T-helper 1 cell treated with Interleukin-12 subunit alpha and Interleukin-12 subunit beta and Interleukin-4 antibody, amounts not matched to agents 30 μg/mL and 1 μg/mL, for 36 hours (primary cell): ENCODE results near the gene MPPED2.

Source experiments
- H3K27ac Mint-ChIP-seq: one replicate; pipeline ENCODE4 v1.8.0; 2021; ENCODE audit warnings: mild to moderate bottlenecking, mixed read lengths
- H3K27me3 Mint-ChIP-seq: one replicate; pipeline ENCODE4 v1.8.0; 2021; ENCODE audit warnings: low read depth, mixed read lengths
- H3K36me3 Mint-ChIP-seq: one replicate; pipeline ENCODE4 v1.8.0; 2021; ENCODE audit warnings: low read depth, mixed read lengths
- H3K4me1 Mint-ChIP-seq: one replicate; pipeline ENCODE4 v1.8.0; 2021; ENCODE audit warnings: low read depth, mixed read lengths
- H3K4me3 Mint-ChIP-seq: one replicate; pipeline ENCODE4 v1.8.0; 2021; ENCODE audit warnings: mild to moderate bottlenecking, moderate library complexity, mixed read lengths
- H3K9me3 Mint-ChIP-seq: one replicate; pipeline ENCODE4 v1.8.0; 2021; ENCODE audit warnings: mixed read lengths

Gene MPPED2

DNA sequence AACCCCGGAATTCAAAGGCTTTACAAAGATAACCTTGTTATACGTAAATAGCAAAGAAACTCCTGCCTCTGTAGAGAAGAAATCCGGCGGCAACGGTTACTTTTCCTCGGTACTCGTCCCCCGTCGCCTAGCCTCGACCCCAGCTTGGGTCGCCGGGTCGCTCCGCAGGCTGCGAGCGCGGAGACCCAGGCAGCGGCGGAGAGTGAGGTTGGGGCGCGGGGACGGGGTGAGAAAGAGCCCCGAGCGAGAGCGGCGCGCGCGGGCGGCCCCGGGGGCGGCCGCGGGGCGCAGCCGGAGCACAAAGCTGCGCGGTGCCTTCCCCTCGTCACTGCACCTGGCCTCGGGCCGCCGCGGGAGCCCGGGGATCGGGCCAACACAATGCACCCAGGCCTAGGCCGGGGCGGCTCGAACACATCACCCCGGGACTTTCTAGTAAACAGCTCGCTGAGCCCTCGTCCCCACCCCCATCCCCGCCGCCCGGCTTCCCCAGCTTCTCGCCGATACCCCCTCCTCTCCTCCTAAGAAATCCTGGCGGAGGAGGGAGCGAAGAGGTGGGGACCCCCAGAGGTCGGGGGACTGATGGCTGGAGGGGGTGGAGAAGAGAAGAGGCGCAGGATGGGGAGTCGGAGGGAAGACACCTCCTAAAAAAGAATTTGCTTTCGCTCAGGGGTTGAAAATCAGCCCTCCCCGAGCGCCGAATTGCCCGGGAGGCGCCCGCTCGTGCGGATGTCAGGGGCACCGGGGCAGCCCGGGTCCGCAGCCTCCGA lies 845 bp downstream of the MPPED2 start:
- peak overlapping the region; percentile 56 for H3K4me3 Mint-ChIP-seq
- H3K36me3 Mint-ChIP-seq, result peaks cover 1% of the 10 kb centered on the region
- H3K27me3 Mint-ChIP-seq, result peaks cover 71% of the 10 kb centered on the region
- H3K27ac Mint-ChIP-seq, result no peak overlapping the region
- no peaks in the 10 kb centered on the region for H3K9me3 Mint-ChIP-seq
- peaks cover 5% of the 10 kb centered on the region for H3K4me1 Mint-ChIP-seq

DNA sequence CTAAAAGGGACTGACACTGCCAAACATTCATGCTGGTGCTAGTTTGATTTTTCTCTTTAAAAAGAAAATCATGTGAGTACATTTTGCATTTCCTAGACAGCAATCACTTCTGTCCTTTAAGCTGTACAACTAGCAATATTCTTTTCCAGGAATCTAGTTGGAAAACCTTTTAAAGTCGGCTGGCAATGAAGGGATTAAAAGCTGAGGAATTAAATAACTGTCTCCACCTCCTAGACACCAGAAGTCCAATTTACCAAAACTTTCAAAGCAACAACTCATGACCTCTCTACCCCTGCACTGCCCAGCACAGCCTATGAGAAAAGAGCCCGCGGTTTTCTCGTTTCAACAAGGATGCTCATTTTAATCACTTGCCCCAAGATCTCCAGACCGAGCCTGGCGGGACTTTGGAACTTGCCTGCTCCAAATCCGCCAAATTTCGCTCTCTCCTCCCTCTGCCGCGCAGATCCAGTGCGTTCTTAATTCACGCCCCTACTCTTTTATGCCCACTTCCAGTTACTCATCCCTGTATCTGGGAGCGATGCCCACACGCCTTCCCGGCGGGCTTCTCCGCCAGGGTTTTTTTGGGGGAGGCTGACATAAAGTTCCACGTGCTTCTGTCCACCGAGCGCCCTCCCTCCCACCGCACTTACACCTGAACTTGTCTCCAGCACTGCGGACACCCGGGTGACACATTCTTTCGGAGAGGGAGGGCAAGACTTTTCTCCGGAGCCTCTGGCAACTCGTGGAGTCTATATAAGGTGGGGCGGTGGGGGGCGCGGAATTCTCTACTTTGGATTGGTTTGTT lies 2.5 kb downstream of the MPPED2 start:
- Mint-ChIP-seq H3K9me3 (no peaks in the 10 kb centered on the region), H3K36me3 (peaks cover 1% of the 10 kb centered on the region), H3K4me3 (no peak overlapping the region), H3K27ac (no peak overlapping the region), H3K27me3 (peaks cover 64% of the 10 kb centered on the region), H3K4me1 (peaks cover 5% of the 10 kb centered on the region)

DNA sequence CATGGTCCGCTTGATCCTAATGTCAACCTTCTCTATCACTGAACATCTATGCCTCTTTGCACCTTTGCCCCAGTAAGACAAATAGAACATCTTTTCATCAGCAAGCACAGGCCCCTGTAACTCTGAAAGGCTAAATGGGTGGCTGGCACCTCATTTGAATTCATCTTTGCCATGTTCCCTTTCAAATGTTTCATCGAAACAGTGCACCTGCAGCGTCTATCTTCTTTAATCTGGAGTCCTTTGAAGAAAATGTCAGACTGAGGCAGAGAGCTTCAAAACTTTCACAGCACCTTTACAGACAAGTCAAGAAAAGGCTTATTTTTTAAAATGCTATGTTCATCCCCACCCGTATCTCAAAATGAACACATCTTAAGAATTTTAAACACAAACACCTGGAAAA lies 3.4 kb downstream of the MPPED2 start:
- Mint-ChIP-seq H3K9me3 (no peaks in the 10 kb centered on the region), H3K27ac (no peak overlapping the region), H3K27me3 (peaks cover 55% of the 10 kb centered on the region), H3K4me1 (peaks cover 5% of the 10 kb centered on the region), H3K4me3 (no peak overlapping the region), H3K36me3 (peaks cover 1% of the 10 kb centered on the region)

DNA sequence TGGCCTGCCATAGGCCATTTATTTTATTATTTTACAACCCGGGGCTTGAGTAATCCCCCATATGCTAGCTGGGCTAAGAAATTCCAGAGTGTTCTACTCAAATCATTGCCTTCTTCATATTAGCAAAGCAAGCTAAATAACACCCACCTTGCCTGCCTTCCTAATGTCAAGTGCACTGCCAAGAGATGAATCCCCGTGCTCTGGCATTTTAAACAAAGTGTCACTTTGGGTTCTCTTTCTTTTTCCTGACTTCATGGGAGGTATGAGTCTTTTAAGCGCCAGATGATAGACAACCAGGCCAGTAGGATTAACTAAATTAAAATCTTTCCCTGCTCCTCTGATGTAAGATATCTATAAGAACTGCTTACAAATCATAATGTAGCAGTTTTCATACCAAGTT lies 4.5 kb downstream of the MPPED2 start:
- Mint-ChIP-seq H3K27me3 (peaks cover 45% of the 10 kb centered on the region), H3K27ac (no peak overlapping the region), H3K4me1 (peaks cover 3% of the 10 kb centered on the region), H3K9me3 (no peaks in the 10 kb centered on the region), H3K36me3 (no peaks in the 10 kb centered on the region), H3K4me3 (no peak overlapping the region)

DNA sequence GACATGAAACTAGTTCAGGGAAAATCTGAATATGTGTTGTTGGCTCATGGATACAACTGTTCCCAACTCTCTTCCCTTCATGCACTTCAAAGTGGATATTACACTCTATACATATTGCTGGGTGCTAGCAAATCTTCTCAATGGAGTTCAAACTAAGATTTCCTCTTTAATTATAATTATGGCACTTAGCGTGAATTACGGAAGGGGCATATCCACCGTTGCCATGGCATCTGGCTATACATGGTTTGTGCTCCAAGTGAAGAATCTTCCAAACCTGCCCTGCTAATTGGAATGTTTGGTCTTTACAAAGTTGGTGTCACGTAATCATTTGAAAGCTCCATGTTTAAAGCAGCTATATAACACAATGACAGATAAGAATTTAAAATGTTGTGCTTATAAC lies 5.6 kb downstream of the MPPED2 start:
- Mint-ChIP-seq H3K27me3 (peaks cover 39% of the 10 kb centered on the region), H3K4me1 (peaks cover 3% of the 10 kb centered on the region), H3K36me3 (no peaks in the 10 kb centered on the region), H3K4me3 (no peak overlapping the region), H3K9me3 (no peaks in the 10 kb centered on the region), H3K27ac (no peak overlapping the region)

DNA sequence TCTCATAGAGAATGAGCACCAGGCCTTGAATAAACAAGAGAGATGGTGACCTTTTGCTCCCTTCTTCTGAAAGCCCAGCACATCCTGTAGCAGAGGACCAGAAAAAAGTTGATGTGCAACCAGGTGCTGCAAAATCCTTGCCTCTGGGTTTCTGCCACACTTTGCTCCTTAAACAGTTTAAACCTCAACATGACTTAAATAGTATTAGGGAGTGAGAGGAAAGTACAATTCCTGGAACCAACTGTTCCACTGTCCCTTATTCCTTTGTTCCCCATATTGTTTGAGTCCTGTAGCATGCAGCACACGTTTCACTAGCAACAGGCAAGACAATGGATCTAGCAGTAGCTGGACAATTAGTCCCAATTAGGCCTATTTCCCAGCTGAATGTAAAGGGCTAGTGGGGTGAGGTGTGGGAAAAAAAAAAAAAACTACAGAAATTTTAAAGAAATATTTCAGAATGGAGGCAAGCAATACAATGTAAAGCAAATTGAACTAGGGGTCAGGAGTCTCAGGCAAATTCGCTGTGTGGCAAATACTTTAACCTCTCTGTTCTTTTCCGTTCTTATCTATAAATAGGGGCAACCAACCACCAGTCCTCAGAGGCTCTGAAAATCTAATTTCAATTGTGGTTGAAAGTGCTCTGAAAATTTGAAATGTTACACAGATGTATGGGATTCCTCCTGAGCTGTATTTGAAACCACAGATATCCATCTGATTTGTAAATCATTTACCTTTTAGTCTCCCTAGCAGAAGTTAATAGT lies 6.6 kb downstream of the MPPED2 start:
- Mint-ChIP-seq H3K9me3 (no peaks in the 10 kb centered on the region), H3K27ac (no peak overlapping the region), H3K27me3 (peaks cover 35% of the 10 kb centered on the region), H3K4me1 (peaks cover 2% of the 10 kb centered on the region), H3K36me3 (no peaks in the 10 kb centered on the region), H3K4me3 (no peak overlapping the region)

DNA sequence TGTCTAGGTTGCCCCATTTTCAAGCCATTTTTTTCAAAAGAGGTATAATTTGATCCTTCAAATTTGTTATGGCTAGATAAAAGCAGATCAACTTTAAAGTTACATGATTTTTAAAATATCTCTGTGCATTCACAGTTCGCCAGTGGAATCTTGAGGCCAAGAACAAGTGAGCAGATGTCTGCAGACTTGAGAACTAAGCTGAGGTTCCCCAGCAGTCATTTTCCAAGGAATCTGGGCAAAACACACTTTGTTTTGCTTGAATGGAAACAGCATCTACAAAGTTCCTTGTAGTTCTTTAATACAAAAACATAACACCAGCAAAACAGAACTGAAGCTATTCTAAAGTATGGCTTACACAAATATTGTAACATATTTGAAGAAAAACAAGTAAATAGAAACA lies 7.7 kb downstream of the MPPED2 start:
- Mint-ChIP-seq H3K27ac (no peak overlapping the region), H3K9me3 (no peaks in the 10 kb centered on the region), H3K4me1 (no peaks in the 10 kb centered on the region), H3K4me3 (no peak overlapping the region), H3K36me3 (no peaks in the 10 kb centered on the region), H3K27me3 (peaks cover 23% of the 10 kb centered on the region)

DNA sequence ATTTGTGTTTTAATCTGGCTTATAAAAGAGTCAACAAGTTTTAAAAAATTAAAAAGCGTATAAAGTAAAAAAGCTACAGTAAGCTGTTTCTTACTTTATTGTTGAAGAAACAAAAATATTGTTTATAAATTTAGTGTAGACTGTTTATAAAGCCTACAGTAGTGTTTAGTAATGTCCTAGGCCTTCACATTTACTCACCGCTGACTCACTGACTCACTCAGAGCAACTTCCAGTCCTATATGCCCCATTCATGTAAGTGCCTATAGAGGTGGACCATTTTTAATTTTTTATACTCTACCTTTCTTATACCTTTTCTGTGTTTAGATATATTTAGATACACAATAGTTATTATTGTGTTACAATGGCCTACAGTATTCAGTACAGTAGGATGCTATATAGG lies 12.2 kb downstream of the MPPED2 start:
- Mint-ChIP-seq H3K9me3 (no peaks in the 10 kb centered on the region), H3K4me3 (no peak overlapping the region), H3K36me3 (no peaks in the 10 kb centered on the region), H3K4me1 (no peaks in the 10 kb centered on the region), H3K27me3 (no peaks in the 10 kb centered on the region), H3K27ac (no peak overlapping the region)

DNA sequence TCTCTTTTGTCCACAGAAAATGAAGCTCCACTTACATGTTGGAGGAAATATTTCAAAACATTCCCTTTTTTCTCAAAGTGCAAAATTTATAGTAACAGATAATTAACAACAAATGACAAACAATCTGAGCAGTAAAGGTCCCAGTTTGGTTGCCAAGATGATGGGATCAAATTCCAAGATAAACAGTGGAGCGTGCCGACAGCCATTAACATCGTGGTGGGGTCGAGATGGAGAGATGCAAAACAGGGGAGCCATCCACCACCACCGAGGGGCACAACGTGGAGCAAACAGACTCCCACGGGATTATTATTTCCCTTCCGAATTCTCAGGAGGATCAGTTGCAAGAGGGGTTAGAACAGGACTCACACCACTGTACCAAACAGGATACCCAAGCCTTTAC lies 17.2 kb downstream of the MPPED2 start:
- Mint-ChIP-seq H3K36me3 (no peaks in the 10 kb centered on the region), H3K4me3 (no peak overlapping the region), H3K27me3 (no peaks in the 10 kb centered on the region), H3K27ac (no peak overlapping the region), H3K4me1 (no peaks in the 10 kb centered on the region), H3K9me3 (no peaks in the 10 kb centered on the region)

DNA sequence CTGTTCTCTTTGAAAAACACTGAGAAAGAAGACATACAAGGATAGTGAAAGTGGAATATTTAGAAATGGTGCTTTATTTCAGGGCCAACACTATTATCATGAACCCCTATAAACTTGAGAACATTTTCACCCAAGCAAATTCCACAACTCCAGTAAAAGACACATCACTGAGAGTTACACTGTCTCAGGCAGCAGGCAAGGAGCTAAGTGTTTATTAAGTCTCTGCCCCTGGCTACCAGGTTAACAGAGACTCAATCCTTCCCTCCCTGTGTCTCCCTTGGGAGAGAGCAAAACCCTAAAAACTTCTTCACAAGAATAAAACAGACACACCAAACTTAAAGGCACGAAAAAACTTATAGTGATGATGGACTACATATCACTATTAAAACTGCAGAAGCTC lies 18.5 kb downstream of the MPPED2 start:
- Mint-ChIP-seq H3K27ac (no peak overlapping the region), H3K4me3 (no peak overlapping the region)

DNA sequence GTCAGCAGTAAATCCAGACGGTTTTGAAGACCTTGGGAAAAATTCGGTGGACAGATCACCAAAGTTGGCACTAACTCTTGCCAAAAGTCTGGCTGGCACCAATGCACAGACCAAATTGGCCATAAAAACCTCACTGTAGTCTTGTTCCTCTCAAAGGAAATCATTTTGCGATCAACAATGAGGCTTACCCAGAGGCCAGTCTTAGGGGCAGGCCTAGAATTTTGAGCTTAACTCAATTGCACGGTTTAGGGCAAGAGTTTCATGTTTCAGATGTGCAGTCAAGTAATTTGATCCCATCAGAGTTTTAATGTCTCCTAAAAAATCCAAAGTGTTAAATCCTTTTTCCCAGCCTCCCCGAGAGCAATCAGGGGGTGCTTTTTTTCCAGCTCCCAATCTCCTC lies 19.0 kb downstream of the MPPED2 start:
- H3K4me3 Mint-ChIP-seq, result no peak overlapping the region
- no peaks in the 10 kb centered on the region for H3K9me3 Mint-ChIP-seq
- H3K4me1 Mint-ChIP-seq, result no peaks in the 10 kb centered on the region
- no peaks in the 10 kb centered on the region for H3K27me3 Mint-ChIP-seq
- no peak overlapping the region for H3K27ac Mint-ChIP-seq
- H3K36me3 Mint-ChIP-seq, result no peaks in the 10 kb centered on the region

More for the DNA sequence above, 18.5 kb downstream of the MPPED2 start:
- Mint-ChIP-seq H3K27me3 (no peaks in the 10 kb centered on the region), H3K36me3 (no peaks in the 10 kb centered on the region), H3K9me3 (no peaks in the 10 kb centered on the region), H3K4me1 (no peaks in the 10 kb centered on the region)

DNA sequence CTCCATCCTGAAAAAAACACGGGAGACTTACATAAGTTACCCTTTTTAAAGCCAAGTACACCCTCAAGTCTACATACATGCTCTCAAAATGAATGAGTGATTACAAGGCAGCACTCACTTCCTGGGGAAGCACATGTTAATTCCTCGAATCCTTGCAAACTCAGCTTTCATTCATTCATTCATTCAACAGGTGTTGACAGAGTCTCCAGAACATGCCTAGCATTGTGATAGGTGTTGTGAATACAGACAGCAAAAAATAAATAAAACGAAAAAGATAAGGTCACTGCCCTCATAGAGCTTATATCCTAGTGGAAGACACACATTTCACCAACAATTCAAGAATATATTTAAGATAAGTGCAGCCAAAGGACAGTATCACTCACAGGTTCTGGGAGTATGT lies 19.7 kb downstream of the MPPED2 start:
- Mint-ChIP-seq H3K4me3 (no peak overlapping the region), H3K27ac (no peak overlapping the region), H3K9me3 (no peaks in the 10 kb centered on the region), H3K27me3 (no peaks in the 10 kb centered on the region), H3K4me1 (no peaks in the 10 kb centered on the region), H3K36me3 (no peaks in the 10 kb centered on the region)

DNA sequence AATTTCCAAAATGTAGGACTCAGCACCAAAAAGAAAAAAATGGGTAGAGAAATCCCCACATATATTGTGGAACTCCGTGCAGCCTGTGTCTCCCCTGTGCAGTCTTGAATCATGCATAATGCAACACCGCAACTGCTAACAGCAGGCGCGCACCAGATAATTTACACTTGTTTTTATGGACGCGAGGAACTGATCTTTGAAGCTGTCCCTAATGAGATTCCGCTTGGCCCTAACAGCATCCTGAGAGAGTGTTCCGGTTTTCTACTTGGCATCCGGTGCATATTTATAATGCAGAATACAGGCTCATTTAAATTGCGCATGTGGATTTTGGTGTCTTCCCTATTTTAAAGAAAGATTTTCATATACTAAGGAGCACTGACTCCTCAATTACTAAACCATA lies 21.1 kb downstream of the MPPED2 start:
- Mint-ChIP-seq H3K4me1 (no peaks in the 10 kb centered on the region), H3K27ac (no peak overlapping the region), H3K9me3 (no peaks in the 10 kb centered on the region), H3K36me3 (no peaks in the 10 kb centered on the region), H3K27me3 (no peaks in the 10 kb centered on the region), H3K4me3 (no peak overlapping the region)

DNA sequence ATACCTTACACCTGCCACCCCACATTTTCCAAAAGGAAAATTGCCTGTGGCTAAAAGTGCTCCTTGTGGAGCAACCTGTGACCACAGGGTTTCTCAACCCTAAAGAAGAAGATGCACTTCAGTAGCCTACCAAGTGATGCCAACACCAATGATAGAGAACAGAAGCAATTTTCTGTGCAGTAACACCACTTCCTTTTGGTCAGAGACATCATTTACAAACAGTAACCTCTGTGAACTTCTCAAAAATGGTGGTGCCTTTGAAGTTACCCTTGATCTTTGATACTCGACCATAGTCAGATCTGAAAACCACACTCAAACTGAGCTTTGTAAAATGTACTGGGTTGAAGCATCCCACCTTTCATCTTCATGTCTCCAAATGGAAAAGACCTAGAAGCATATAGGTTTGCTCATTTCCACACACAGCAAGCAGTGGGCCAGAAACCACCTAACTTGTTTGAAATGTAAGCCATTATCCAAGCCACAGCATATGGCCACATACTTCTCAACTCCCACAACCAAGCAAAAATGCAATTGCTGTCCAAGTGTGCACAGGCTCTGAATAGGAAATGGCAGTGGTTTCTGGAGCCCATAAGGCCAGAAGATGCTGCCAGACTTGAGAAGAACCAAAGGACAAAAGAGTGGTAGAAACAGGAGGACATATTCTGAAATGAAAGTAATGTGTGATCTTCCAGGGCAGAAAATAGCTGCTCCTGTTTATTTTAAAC lies 24.3 kb downstream of the MPPED2 start:
- Mint-ChIP-seq H3K4me1 (no peaks in the 10 kb centered on the region), H3K4me3 (no peak overlapping the region), H3K9me3 (no peaks in the 10 kb centered on the region), H3K27me3 (no peaks in the 10 kb centered on the region), H3K36me3 (no peaks in the 10 kb centered on the region), H3K27ac (no peak overlapping the region)
